Ascending aorta (tissue), 2 donors: ENCODE data around the gene RAMP1. TPM values are rescaled to one million over a fixed set of nuclear protein-coding genes. Genes with fewer than 3 reads are reported as not detected.

ENCODE experiments used
- DNase-seq, 2 donors: peaks; one replicate each; pipeline ENCODE4 v3.0.0-alpha.2; 2019; ENCODE audit warnings: low spot score in 2 of 2
- H3K27ac ChIP-seq, 2 donors: fragments of 200-600 bp; sonication (generic); one replicate each; pipeline ENCODE4 v1.5.1; 2016 to 2017; ENCODE audit warnings: mild to moderate bottlenecking in 1 of 2
- H3K27me3 ChIP-seq: fragments of 200-600 bp; sonication (generic); one replicate; pipeline ENCODE4 v1.5.1; 2017
- H3K36me3 ChIP-seq, 2 donors: fragments of 200-600 bp; sonication (generic); one replicate each; pipeline ENCODE4 v1.5.1; 2016
- H3K4me1 ChIP-seq, 2 donors: fragments of 200-600 bp; sonication (generic); one replicate each; pipeline ENCODE4 v1.5.1; 2016 to 2017; ENCODE audit warnings: mild to moderate bottlenecking in 1 of 2
- H3K4me3 ChIP-seq, 2 donors: fragments of 200-600 bp; sonication (generic); one replicate each; pipeline ENCODE4 v1.5.1; 2016 to 2017; ENCODE audit warnings: mild to moderate bottlenecking in 1 of 2
- H3K9me3 ChIP-seq, 2 donors: fragments of 200-600 bp; sonication (generic); one replicate each; pipeline ENCODE4 v1.5.1; 2016
- intact Hi-C: fragments of 100-400 bp; cut with DNase I; formaldehyde crosslinking; loops from one replicate; pipeline ENCODE4 v1.15.1; 2023
- total RNA-seq: library from RNA; depleted of rRNA; stranded (reverse); fragments of >200 nt; gene quantifications from one replicate; pipeline ENCODE4 v1.1.0, GENCODE V29; 2016
- TF ChIP-seq, protein P1 (sequence below), 3 experiments: fragments of 200-600 bp in 2 of 3; fragments of 450-650 bp in 1 of 3; sonication (generic) in 2 of 3; IDR thresholded peaks; one replicate each; pipeline ENCODE4 v1.5.1; 2016 to 2019; ENCODE audit warnings: antibody characterized with exemption in 3 of 3, mild to moderate bottlenecking in 1 of 3, moderate library complexity in 1 of 3

Gene RAMP1
- total RNA-seq, 1 donor from 2014 or later = 191 TPM

DNA sequence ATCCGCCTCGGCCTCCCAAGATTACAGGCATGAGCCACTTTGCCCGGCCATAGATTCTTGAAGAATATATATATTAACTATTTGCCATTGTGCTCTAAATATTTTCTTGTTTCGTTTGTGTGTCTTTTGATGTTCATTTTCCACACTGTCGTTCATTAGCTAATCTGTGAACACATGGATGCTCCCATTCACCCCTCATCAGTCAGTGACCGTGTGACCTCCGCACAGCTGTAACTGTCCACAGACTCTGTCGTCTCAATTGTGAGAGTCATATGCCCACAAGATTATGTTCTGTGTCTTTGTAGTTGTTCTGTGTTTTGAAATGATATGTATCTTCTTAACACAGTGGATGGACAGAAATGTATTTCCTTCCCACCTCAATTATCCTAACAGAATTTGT, 29.6 kb downstream of the RAMP1 start:
- Histone ChIP-seq H3K27ac (peak overlapping the region; percentile 96 to 99), H3K36me3 (peaks cover 0 to 12% of the 10 kb centered on the region in 2 donors), H3K27me3 (no peaks in the 10 kb centered on the region), H3K9me3 (no peaks in the 10 kb centered on the region), H3K4me1 (peaks cover 11 to 66% of the 10 kb centered on the region in 2 donors), H3K4me3 (peak overlapping the region in 1 of 2 donors; percentile 3)
- intact Hi-C loops = loop anchor here (10.0 kb wide), 1 partner anchor 194 kb away; no protein-coding TSS in a partner anchor
- TF ChIP-seq, protein P1, sequence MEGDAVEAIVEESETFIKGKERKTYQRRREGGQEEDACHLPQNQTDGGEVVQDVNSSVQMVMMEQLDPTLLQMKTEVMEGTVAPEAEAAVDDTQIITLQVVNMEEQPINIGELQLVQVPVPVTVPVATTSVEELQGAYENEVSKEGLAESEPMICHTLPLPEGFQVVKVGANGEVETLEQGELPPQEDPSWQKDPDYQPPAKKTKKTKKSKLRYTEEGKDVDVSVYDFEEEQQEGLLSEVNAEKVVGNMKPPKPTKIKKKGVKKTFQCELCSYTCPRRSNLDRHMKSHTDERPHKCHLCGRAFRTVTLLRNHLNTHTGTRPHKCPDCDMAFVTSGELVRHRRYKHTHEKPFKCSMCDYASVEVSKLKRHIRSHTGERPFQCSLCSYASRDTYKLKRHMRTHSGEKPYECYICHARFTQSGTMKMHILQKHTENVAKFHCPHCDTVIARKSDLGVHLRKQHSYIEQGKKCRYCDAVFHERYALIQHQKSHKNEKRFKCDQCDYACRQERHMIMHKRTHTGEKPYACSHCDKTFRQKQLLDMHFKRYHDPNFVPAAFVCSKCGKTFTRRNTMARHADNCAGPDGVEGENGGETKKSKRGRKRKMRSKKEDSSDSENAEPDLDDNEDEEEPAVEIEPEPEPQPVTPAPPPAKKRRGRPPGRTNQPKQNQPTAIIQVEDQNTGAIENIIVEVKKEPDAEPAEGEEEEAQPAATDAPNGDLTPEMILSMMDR (IDR thresholded peaks at IDR 0.05) = no peak
- no peak for DNase-seq

DNA sequence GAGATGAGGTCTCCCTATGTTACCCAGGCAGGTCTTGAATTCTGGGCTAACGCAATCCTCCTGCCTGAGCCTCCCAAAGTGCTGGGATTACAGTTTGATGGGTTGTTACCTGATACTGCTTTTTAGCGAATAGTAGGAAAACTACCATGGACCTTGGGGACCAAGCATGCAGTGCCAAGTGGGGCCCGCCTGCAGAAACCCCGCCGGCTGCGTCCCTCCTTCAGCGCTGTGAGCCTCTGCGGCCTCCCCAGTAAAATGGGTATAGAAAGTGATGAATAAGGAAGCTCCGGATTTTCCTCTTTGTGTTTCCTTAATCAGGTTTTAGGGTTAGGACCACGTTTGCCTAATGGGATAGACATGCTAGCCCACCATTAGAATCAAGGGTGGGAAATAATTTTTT, 30.4 kb downstream of the RAMP1 start:
- Histone ChIP-seq H3K4me1 (peaks cover 17 to 72% of the 10 kb centered on the region in 2 donors), H3K4me3 (no peak overlapping the region), H3K36me3 (peaks cover 0 to 7% of the 10 kb centered on the region in 2 donors), H3K27ac (peak overlapping the region; percentile 96 to 99), H3K27me3 (no peaks in the 10 kb centered on the region), H3K9me3 (no peaks in the 10 kb centered on the region)
- intact Hi-C loops = loop anchor here (10.0 kb wide), 2 partner anchors 195 to 835 kb away; no protein-coding TSS in a partner anchor
- TF ChIP-seq, protein P1 (IDR thresholded peaks at IDR 0.05) = no peak
- DNase-seq = no peak

DNA sequence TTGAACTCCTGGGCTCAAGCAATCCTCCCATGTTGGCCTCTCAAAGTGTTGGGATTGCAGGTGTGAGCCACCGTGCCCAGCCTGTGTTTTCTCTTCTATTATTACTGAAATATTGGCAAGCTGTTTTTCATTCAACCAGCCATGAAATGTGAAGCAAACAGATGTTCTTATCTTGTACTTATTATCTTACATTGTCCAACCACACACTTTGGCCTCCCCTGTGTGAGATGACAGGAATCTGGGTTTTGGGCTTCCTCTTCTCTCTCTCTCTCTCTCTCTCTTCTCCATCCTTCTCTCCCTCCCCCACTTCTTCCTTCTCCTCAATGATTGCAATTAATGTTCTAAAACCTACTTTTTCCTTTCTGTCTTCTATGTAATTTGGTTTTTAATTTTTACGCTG, 33.1 kb downstream of the RAMP1 start:
- H3K4me1 ChIP-seq = peaks cover 32 to 72% of the 10 kb centered on the region in 2 donors
- H3K9me3 ChIP-seq = no peaks in the 10 kb centered on the region
- H3K36me3 ChIP-seq = peaks cover 0 to 6% of the 10 kb centered on the region in 2 donors
- no peak overlapping the region for H3K4me3 ChIP-seq
- intact Hi-C loops = loop anchor here (10.0 kb wide), 1 partner anchor 832 kb away; no protein-coding TSS in a partner anchor
- H3K27me3 ChIP-seq = no peaks in the 10 kb centered on the region
- peak overlapping the region; percentile 96 to 99 for H3K27ac ChIP-seq
- no peak for DNase-seq
- TF ChIP-seq, protein P1 (IDR thresholded peaks at IDR 0.05) = no peak

DNA sequence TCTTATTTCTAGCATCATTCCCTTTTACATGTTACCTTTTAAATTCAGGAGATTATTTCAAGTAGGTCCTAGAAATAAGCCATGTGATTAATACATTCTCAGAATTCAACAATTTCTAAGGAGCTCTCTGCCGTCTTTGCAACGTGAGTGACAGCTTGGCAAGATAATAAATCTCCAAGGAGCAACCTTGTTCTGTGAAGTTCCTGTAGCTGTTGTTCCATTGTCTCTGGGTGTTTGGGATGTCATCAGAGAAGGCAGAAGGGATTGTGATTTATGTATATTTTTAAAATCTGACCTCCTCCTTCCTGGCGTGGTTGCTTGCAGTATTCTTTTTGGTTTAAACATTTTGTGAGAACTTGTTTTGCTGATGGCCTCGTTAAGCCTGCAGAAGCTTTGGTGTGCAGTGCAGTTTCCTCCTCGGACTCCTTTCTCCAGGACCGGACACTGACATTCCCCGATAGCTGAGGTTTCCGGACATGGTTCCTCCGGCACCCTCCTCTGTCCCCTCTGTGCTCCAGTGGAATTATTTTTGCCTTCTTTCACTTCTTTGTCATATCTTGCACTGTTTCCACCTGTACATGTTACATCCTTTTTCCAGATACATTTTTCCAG, 33.7 kb downstream of the RAMP1 start:
- Histone ChIP-seq H3K27me3 (no peaks in the 10 kb centered on the region), H3K4me3 (no peak overlapping the region), H3K27ac (peak overlapping the region; percentile 96 to 99), H3K9me3 (no peaks in the 10 kb centered on the region), H3K36me3 (peaks cover 0 to 6% of the 10 kb centered on the region in 2 donors), H3K4me1 (peaks cover 34 to 72% of the 10 kb centered on the region in 2 donors)
- intact Hi-C loops = loop anchor here (10.0 kb wide), 1 partner anchor 832 kb away; no protein-coding TSS in a partner anchor
- TF ChIP-seq, protein P1 (IDR thresholded peaks at IDR 0.05) = no peak
- no peak for DNase-seq

DNA sequence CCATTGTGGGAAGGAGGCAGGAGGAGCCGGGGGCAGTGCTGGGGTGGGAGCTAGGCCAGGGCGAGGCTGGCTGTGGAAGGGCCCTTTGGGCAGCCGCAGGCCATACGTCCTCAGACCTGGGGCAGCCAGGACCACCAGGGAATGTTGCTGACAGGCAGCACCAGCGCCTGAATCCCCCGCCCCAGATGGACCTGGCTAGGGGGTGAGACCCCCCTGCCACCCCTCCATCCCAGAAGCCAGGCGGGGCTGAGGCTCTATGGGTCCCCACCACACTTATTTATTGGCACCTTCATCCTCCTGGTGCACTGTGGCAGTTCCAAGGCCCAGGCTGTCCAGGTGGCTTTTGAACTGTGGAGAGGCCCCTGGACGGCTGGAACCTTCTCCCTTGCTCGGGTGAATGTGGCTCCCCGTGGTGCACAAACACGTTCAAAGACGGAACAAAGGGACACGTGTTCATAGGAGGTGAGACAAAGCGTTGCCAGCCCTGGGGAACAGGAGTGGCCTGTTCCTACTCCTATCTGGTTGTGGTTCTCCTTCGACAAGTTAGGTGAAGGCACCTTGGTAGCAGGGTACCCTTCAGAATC, 35.1 kb downstream of the RAMP1 start:
- no peaks in the 10 kb centered on the region for H3K9me3 ChIP-seq
- intact Hi-C loops = loop anchor here (10.0 kb wide), 1 partner anchor 830 kb away; no protein-coding TSS in a partner anchor
- peaks cover 40 to 76% of the 10 kb centered on the region in 2 donors for H3K4me1 ChIP-seq
- peak overlapping the region; percentile 96 to 99 for H3K27ac ChIP-seq
- H3K36me3 ChIP-seq = peaks cover 0 to 6% of the 10 kb centered on the region in 2 donors
- no peak for DNase-seq
- TF ChIP-seq, protein P1 (IDR thresholded peaks at IDR 0.05) = no peak
- no peaks in the 10 kb centered on the region for H3K27me3 ChIP-seq
- no peak overlapping the region for H3K4me3 ChIP-seq
